ENCODE results near the gene ARHGAP18.
"Not testable (repeated sequence)": the region's sequence is repeated elsewhere in the genome, so short reads cannot be mapped to it uniquely, and the experiment has no call there.

The ARHGAP18 gene

GRCh38 chr6:129575378-129576118 lies 134.4 kb downstream of the ARHGAP18 start:
- peak; percentile 63 for DNase-seq

GRCh38 chr6:129574605-129575004 lies 135.4 kb downstream of the ARHGAP18 start:
- not testable (repeated sequence) for DNase-seq

GRCh38 chr6:129570929-129571328 lies 139.0 kb downstream of the ARHGAP18 start:
- DNase-seq, result not testable (repeated sequence)

GRCh38 chr6:129568015-129568414 lies 142.0 kb downstream of the ARHGAP18 start:
- DNase-seq, result no peak

GRCh38 chr6:129567374-129567773 lies 142.6 kb downstream of the ARHGAP18 start:
- DNase-seq, result peak; percentile 56

- DNase-seq, result no peak
These were observed 144.2 kb downstream of the ARHGAP18 start for GRCh38 chr6:129565811-129566210.

GRCh38 chr6:129565366-129565765 lies 144.6 kb downstream of the ARHGAP18 start:
- DNase-seq, result no peak

- no peak for DNase-seq
These were observed 151.7 kb downstream of the ARHGAP18 start for GRCh38 chr6:129558248-129558647.

- no peak for DNase-seq
These were observed 154.7 kb downstream of the ARHGAP18 start for GRCh38 chr6:129555206-129555832.

- DNase-seq, result no peak
These were observed 157.6 kb downstream of the ARHGAP18 start for GRCh38 chr6:129552413-129552812.

GRCh38 chr6:129551486-129551885 lies 158.5 kb downstream of the ARHGAP18 start:
- DNase-seq, result no peak

GRCh38 chr6:129546702-129547101 lies 163.3 kb downstream of the ARHGAP18 start:
- peak; percentile 42 for DNase-seq

GRCh38 chr6:129544892-129545612 lies 164.9 kb downstream of the ARHGAP18 start:
- DNase-seq, result no peak

- DNase-seq, result no peak
These were observed 166.0 kb downstream of the ARHGAP18 start for GRCh38 chr6:129543981-129544380.

- no peak for DNase-seq
These were observed 167.3 kb downstream of the ARHGAP18 start for GRCh38 chr6:129542705-129543104.

- DNase-seq, result no peak
These were observed 170.9 kb downstream of the ARHGAP18 start for GRCh38 chr6:129539032-129539431.

- no peak for DNase-seq
These were observed 173.7 kb downstream of the ARHGAP18 start for GRCh38 chr6:129536271-129536670.

- no peak for DNase-seq
These were observed 175.1 kb downstream of the ARHGAP18 start for GRCh38 chr6:129534926-129535325.

Data from DMS53 (cell line).